ENCODE data around the gene FGR.

GRCh38 chr1:27676410-27676809 lies 41.4 kb upstream of the FGR start:
- no peak for TF ChIP-seq EZH2 (IDR thresholded peaks at IDR 0.05; ENCODE audit: insufficient read depth, low read length)
- no peak for TF ChIP-seq CTCF (IDR thresholded peaks at IDR 0.05; ENCODE audit: insufficient read depth, low read depth, low read length)

Data from astrocyte (in vitro differentiated cells and primary cell).